Body of pancreas (tissue), 4 donors: ENCODE results near the gene MAP7D1. TPM values are rescaled to one million over a fixed set of nuclear protein-coding genes. Genes with fewer than 3 reads are reported as not detected.

Source experiments
- ATAC-seq: fragments of 150-250 bp; one replicate; pipeline ENCODE4 v1.9.1; 2016
- DNase-seq, 4 donors: peaks; one replicate each; pipeline ENCODE4 v3.0.0-alpha.2; 2019
- H3K27ac ChIP-seq, 4 donors: fragments of 200-600 bp; sonication (generic); 1 replicate in 3 of 4; 2 replicates in 1 of 4; pipeline versions ENCODE4 v1.5.1 to v1.6.1; 2016 to 2019; ENCODE audit warnings: mild to moderate bottlenecking in 1 of 4, mixed read lengths in 1 of 4, moderate library complexity in 1 of 4
- H3K27me3 ChIP-seq, 2 donors: fragments of 200-600 bp; sonication (generic); one replicate each; pipeline ENCODE4 v1.6.0; 2016; ENCODE audit warnings: mild to moderate bottlenecking in 1 of 2
- H3K36me3 ChIP-seq, 2 donors: fragments of 200-600 bp; sonication (generic); replicated peaks in 1 of 2; 2 replicates each; pipeline ENCODE4 v1.5.1; 2016; ENCODE audit warnings: low read depth in 2 of 2; ENCODE audit not compliant: insufficient read depth in 1 of 2
- H3K4me1 ChIP-seq: fragments of 200-600 bp; sonication (generic); one replicate; pipeline ENCODE4 v1.6.0; 2016
- H3K4me3 ChIP-seq, 2 donors: fragments of 200-600 bp; sonication (generic); 1 replicate in 1 of 2; 2 replicates in 1 of 2; pipeline ENCODE4 v1.5.1; 2016 to 2019
- H3K9me3 ChIP-seq, 3 donors: fragments of 200-600 bp; sonication (generic); 1 replicate in 2 of 3; 2 replicates in 1 of 3; pipeline ENCODE4 v1.5.1; 2016
- POLR2A ChIP-seq, 3 donors: fragments of 450-650 bp; IDR thresholded peaks; one replicate each; pipeline ENCODE4 v1.6.1; 2016; ENCODE audit warnings: antibody characterized with exemption in 3 of 3, mild to moderate bottlenecking in 2 of 3
- WGBS, 2 donors: methylation state at CpG; one replicate each; pipeline ENCODE4 v1.1.5; 2017; 5-methylcytosine and 5-hydroxymethylcytosine counted together
- intact Hi-C: fragments of 100-400 bp; cut with DNase I; formaldehyde crosslinking; loops from one replicate; pipeline ENCODE4 v1.15.1; 2023
- total RNA-seq, 2 donors: library from RNA; depleted of rRNA; stranded (reverse); fragments of >200 nt; gene quantifications; one replicate each; pipeline ENCODE4 v1.1.0, GENCODE V29; 2016
- TF ChIP-seq, protein P1 (sequence below), 7 experiments: fragments of 450-650 bp in 4 of 7; fragments of 200-600 bp in 3 of 7; sonication (generic) in 3 of 7; IDR thresholded peaks; one replicate each; pipeline ENCODE4 v1.5.1; 2016 to 2019; ENCODE audit warnings: antibody characterized with exemption in 7 of 7

MAP7D1 gene
- total RNA-seq, 2 donors from 2014 or later: 32.9 to 97.2 TPM

- WGBS, 2 donors: 33 to 42% methylated on average over 2 to 3 of the region's 3 CpGs
- H3K4me3 ChIP-seq: no peak overlapping the region
- ATAC-seq: peak; percentile 94
- DNase-seq: peak; percentile 83 to 97 (median 92)
- no peaks in the 10 kb centered on the region for H3K27me3 ChIP-seq
- H3K9me3 ChIP-seq: no peaks in the 10 kb centered on the region
- TF ChIP-seq, protein P1, sequence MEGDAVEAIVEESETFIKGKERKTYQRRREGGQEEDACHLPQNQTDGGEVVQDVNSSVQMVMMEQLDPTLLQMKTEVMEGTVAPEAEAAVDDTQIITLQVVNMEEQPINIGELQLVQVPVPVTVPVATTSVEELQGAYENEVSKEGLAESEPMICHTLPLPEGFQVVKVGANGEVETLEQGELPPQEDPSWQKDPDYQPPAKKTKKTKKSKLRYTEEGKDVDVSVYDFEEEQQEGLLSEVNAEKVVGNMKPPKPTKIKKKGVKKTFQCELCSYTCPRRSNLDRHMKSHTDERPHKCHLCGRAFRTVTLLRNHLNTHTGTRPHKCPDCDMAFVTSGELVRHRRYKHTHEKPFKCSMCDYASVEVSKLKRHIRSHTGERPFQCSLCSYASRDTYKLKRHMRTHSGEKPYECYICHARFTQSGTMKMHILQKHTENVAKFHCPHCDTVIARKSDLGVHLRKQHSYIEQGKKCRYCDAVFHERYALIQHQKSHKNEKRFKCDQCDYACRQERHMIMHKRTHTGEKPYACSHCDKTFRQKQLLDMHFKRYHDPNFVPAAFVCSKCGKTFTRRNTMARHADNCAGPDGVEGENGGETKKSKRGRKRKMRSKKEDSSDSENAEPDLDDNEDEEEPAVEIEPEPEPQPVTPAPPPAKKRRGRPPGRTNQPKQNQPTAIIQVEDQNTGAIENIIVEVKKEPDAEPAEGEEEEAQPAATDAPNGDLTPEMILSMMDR (IDR thresholded peaks at IDR 0.05): no peak
- no peak for TF ChIP-seq POLR2A (IDR thresholded peaks at IDR 0.05)
- H3K4me1 ChIP-seq: peaks cover 24% of the 10 kb centered on the region
- intact Hi-C loops: no loop called here
- H3K36me3 ChIP-seq: peaks cover 0 to 19% of the 10 kb centered on the region in 2 donors
- H3K27ac ChIP-seq: peak overlapping the region; percentile 32 to 71 (median 48)
Observed at GRCh38 chr1:36133484-36133883, 22.5 kb upstream of the MAP7D1 start.

DNA sequence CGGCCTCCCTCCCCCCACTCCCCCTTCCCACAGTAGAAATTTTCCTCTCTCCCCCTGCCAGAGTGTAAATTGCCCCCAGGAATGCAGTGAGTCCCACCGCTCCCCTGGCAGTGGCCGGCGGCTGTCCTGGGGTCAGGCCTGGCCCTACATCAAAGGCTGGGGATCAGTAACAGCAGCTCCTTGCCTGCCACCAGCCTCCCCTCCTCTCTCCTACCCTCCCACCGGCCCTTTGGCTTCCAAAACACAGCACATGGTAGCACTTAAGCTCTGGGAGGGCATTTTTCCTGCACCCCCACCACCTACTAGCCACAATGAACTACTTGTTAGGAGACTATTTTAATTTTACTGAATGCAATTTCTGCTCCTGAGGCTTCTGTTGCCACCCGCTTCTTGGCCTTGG lies 21.9 kb upstream of the MAP7D1 start:
- H3K4me1 ChIP-seq: peaks cover 24% of the 10 kb centered on the region
- no peaks in the 10 kb centered on the region for H3K27me3 ChIP-seq
- H3K27ac ChIP-seq: peak overlapping the region; percentile 32 to 71 (median 48)
- peaks cover 0 to 21% of the 10 kb centered on the region in 2 donors for H3K36me3 ChIP-seq
- ATAC-seq (no peak), DNase-seq (no peak)
- no peak overlapping the region for H3K4me3 ChIP-seq
- intact Hi-C loops: no loop called here
- no peaks in the 10 kb centered on the region for H3K9me3 ChIP-seq
- WGBS, 2 donors: 41 to 70% methylated on average over 6 of the region's 6 CpGs
- no peak for TF ChIP-seq POLR2A (IDR thresholded peaks at IDR 0.05)
- TF ChIP-seq, protein P1 (IDR thresholded peaks at IDR 0.05): no peak

- ATAC-seq: peak; percentile 19
- TF ChIP-seq, protein P1 (IDR thresholded peaks at IDR 0.05): peak; percentile 30 to 57 (median 45)
- no peak for TF ChIP-seq POLR2A (IDR thresholded peaks at IDR 0.05)
- WGBS, 2 donors: 60 to 67% methylated on average over 4 to 7 of the region's 7 CpGs
- peaks cover 24% of the 10 kb centered on the region for H3K4me1 ChIP-seq
- intact Hi-C loops: no loop called here
- peak overlapping the region in 3 of 4 donors; percentile 37 to 71 (median 59) for H3K27ac ChIP-seq
- H3K4me3 ChIP-seq: no peak overlapping the region
- peaks cover 0 to 21% of the 10 kb centered on the region in 2 donors for H3K36me3 ChIP-seq
- H3K27me3 ChIP-seq: no peaks in the 10 kb centered on the region
- DNase-seq: peak; percentile 48 to 70 (median 50)
- no peaks in the 10 kb centered on the region for H3K9me3 ChIP-seq
Observed at GRCh38 chr1:36134505-36135329, 21.2 kb upstream of the MAP7D1 start.

DNA sequence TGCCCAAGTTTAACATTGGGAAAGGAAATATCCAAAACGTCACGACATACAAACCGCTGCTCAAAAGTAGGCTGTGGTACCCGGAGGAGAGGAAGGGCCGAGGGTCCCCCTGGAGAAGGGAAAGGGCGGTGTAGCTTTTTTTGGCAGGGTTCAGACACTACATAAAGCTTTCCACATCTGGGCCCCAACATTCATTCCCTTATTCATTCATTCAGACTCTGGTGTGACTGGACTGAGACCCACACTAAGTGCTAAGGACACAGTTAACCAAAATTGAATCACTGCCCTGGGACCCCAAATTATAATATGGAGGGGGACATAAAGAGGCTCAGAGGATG lies 20.7 kb upstream of the MAP7D1 start:
- H3K36me3 ChIP-seq: peaks cover 0 to 21% of the 10 kb centered on the region in 2 donors
- DNase-seq (no peak), ATAC-seq (no peak)
- no peaks in the 10 kb centered on the region for H3K9me3 ChIP-seq
- intact Hi-C loops: no loop called here
- TF ChIP-seq POLR2A (IDR thresholded peaks at IDR 0.05): no peak
- TF ChIP-seq, protein P1 (IDR thresholded peaks at IDR 0.05): no peak
- 57 to 64% methylated on average over 6 of the region's 6 CpGs for WGBS, 2 donors
- peaks cover 28% of the 10 kb centered on the region for H3K4me1 ChIP-seq
- no peak overlapping the region for H3K4me3 ChIP-seq
- H3K27ac ChIP-seq: peak overlapping the region in 3 of 4 donors; percentile 23 to 59 (median 33)
- no peaks in the 10 kb centered on the region for H3K27me3 ChIP-seq
